MM.1S (cell line): Measurements from ENCODE around the gene INS.

Source experiments
- DNase-seq: peaks from one replicate; pipeline ENCODE4 v3.0.0-alpha.2; 2015
- H2AFZ ChIP-seq: fragments of 300-600 bp; sonication (generic); 2 replicates; pipeline ENCODE4 v1.6.0; 2016; ENCODE audit warnings: antibody characterized with exemption, low read length
- H3F3A ChIP-seq: fragments of 300-600 bp; sonication (generic); 2 replicates; pipeline ENCODE4 v1.6.1; 2016; ENCODE audit warnings: mild to moderate bottlenecking, antibody characterized with exemption, low read length, moderate library complexity, mixed read lengths; ENCODE audit not compliant: insufficient read depth
- H3K27ac ChIP-seq: fragments of 300-600 bp; sonication (generic); 2 replicates; pipeline ENCODE4 v1.5.1; 2016; ENCODE audit warnings: mild to moderate bottlenecking, low read length
- H3K27me3 ChIP-seq: fragments of 300-600 bp; sonication (generic); replicated peaks from 2 replicates; pipeline ENCODE4 v1.6.0; 2016; ENCODE audit warnings: low read length; ENCODE audit not compliant: insufficient read depth
- H3K36me3 ChIP-seq: fragments of 300-600 bp; sonication (generic); replicated peaks from 2 replicates; pipeline ENCODE4 v1.6.1; 2016; ENCODE audit warnings: mild to moderate bottlenecking, low read length, mixed read lengths; ENCODE audit not compliant: insufficient read depth
- H3K4me1 ChIP-seq: fragments of 300-600 bp; sonication (generic); 2 replicates; pipeline ENCODE4 v1.6.1; 2016; ENCODE audit warnings: low read length, mixed read lengths
- H3K4me2 ChIP-seq: fragments of 300-600 bp; sonication (generic); 2 replicates; pipeline ENCODE4 v1.6.0; 2016; ENCODE audit warnings: low read depth, low read length
- H3K4me3 ChIP-seq: fragments of 300-600 bp; sonication (generic); 2 replicates; pipeline ENCODE4 v1.5.1; 2016; ENCODE audit warnings: low read length, mixed read lengths
- H3K79me2 ChIP-seq: fragments of 300-600 bp; sonication (generic); 2 replicates; pipeline ENCODE4 v1.6.1; 2016; ENCODE audit warnings: mixed run types, low read length, mixed read lengths
- H3K9ac ChIP-seq: fragments of 300-600 bp; sonication (generic); 2 replicates; pipeline ENCODE4 v1.6.1; 2016; ENCODE audit warnings: low read length, mixed read lengths
- H3K9me2 ChIP-seq: fragments of 300-600 bp; sonication (generic); replicated peaks from 2 replicates; pipeline ENCODE4 v1.6.1; 2016; ENCODE audit warnings: mild to moderate bottlenecking, low read length, mixed read lengths; ENCODE audit not compliant: insufficient read depth
- H3K9me3 ChIP-seq: fragments of 300-600 bp; sonication (generic); replicated peaks from 2 replicates; pipeline ENCODE4 v1.6.1; 2016; ENCODE audit warnings: mild to moderate bottlenecking, low read length, mixed read lengths; ENCODE audit not compliant: insufficient read depth
- H4K20me1 ChIP-seq: fragments of 300-600 bp; sonication (generic); 2 replicates; pipeline ENCODE4 v1.6.1; 2016; ENCODE audit warnings: mild to moderate bottlenecking, low read length, moderate library complexity, mixed read lengths; ENCODE audit not compliant: insufficient read depth
- CTCF ChIP-seq: fragments of 300-600 bp; sonication (generic); IDR thresholded peaks from 2 replicates; pipeline ENCODE4 v1.5.1; 2016; ENCODE audit warnings: antibody characterized with exemption, low read length, mixed read lengths
- EZH2 ChIP-seq: fragments of 300-600 bp; sonication (generic); optimal IDR thresholded peaks from 2 replicates; pipeline ENCODE3; 2017; ENCODE audit warnings: low read depth, mild to moderate bottlenecking, antibody characterized with exemption, low read length, mixed read lengths
- EZH2phosphoT487 ChIP-seq: fragments of 300-600 bp; sonication (generic); IDR thresholded peaks from 2 replicates; pipeline ENCODE4 v1.6.1; 2018; ENCODE audit warnings: antibody characterized with exemption, low read length

Gene INS

DNA sequence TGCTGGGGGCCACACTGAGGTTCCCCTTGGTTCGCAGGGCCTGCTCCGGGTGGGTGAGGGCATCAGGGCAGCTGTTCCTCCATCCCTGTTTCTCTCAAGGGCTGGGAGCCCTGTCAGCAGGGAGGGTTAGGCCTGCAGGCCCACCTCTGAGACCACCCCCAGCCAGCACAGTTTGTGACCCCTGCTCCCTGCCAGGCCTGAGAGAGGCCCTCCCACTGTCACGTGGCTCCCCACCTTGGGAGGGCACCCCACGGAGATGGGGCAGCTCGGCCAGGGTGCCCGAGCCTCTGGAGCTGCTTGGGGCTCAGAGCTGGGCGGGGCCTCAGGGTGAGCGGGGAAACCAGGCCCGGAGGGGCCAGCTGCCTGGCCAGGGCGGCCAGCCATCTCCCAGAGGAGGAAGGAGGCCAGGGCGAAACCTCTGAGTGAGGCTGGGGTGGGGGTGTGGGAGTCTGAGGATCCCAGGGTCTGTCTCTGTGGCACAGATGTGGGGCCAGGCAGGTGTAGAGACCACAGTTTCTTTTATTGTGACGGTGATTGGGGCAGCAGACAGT is 2.5 kb upstream of the INS start:
- no peak for TF ChIP-seq EZH2
- TF ChIP-seq CTCF = no peak
- TF ChIP-seq EZH2phosphoT487 = no peak
- no peaks in the 10 kb centered on the region for H3K9me2 ChIP-seq
- H3K4me1 ChIP-seq = no peaks in the 10 kb centered on the region
- no peak overlapping the region for H3K4me3 ChIP-seq
- no peaks in the 10 kb centered on the region for H3F3A ChIP-seq
- no peak overlapping the region for H2AFZ ChIP-seq
- H3K4me2 ChIP-seq = no peak overlapping the region
- no peak overlapping the region for H3K9ac ChIP-seq
- H4K20me1 ChIP-seq = no peaks in the 10 kb centered on the region
- DNase-seq = no peak
- no peaks in the 10 kb centered on the region for H3K79me2 ChIP-seq
- H3K27ac ChIP-seq = no peak overlapping the region
- peaks cover 70% of the 10 kb centered on the region for H3K27me3 ChIP-seq
- H3K9me3 ChIP-seq = no peaks in the 10 kb centered on the region
- no peaks in the 10 kb centered on the region for H3K36me3 ChIP-seq

- Histone ChIP-seq H3K36me3 (no peaks in the 10 kb centered on the region), H3K9me2 (no peaks in the 10 kb centered on the region)
Measured at GRCh38 chr11:2159536-2160413, 1.2 kb downstream of the INS start.

GRCh38 chr11:2158966-2159365 is 2.0 kb downstream of the INS start:
- no peak overlapping the region for H3K4me3 ChIP-seq
- H3K9me2 ChIP-seq = no peaks in the 10 kb centered on the region
- no peaks in the 10 kb centered on the region for H3K79me2 ChIP-seq
- H3K4me1 ChIP-seq = no peaks in the 10 kb centered on the region
- peaks cover 71% of the 10 kb centered on the region for H3K27me3 ChIP-seq
- no peak for DNase-seq
- no peaks in the 10 kb centered on the region for H3K36me3 ChIP-seq
- no peak overlapping the region for H3K9ac ChIP-seq
- no peak overlapping the region for H3K27ac ChIP-seq
- H4K20me1 ChIP-seq = no peaks in the 10 kb centered on the region
- H3K4me2 ChIP-seq = no peak overlapping the region
- H3K9me3 ChIP-seq = no peaks in the 10 kb centered on the region
- no peaks in the 10 kb centered on the region for H3F3A ChIP-seq
- no peak overlapping the region for H2AFZ ChIP-seq
- TF ChIP-seq CTCF = no peak
- TF ChIP-seq EZH2 = no peak
- no peak for TF ChIP-seq EZH2phosphoT487

More at GRCh38 chr11:2159536-2160413, 1.2 kb downstream of the INS start:
- H3K4me3 ChIP-seq = no peak overlapping the region
- no peaks in the 10 kb centered on the region for H3K4me1 ChIP-seq
- TF ChIP-seq EZH2phosphoT487 (no peak), EZH2 (no peak), CTCF (no peak)
- no peak overlapping the region for H3K27ac ChIP-seq
- no peak for DNase-seq
- H3K9ac ChIP-seq = no peak overlapping the region
- H3K27me3 ChIP-seq = peaks cover 71% of the 10 kb centered on the region
- H4K20me1 ChIP-seq = no peaks in the 10 kb centered on the region
- H3F3A ChIP-seq = no peaks in the 10 kb centered on the region
- no peak overlapping the region for H2AFZ ChIP-seq
- no peaks in the 10 kb centered on the region for H3K9me3 ChIP-seq
- H3K4me2 ChIP-seq = no peak overlapping the region
- no peaks in the 10 kb centered on the region for H3K79me2 ChIP-seq
